KMS-11 (cell line): ENCODE data around the gene NRG2.

Experiments
- H2AFZ ChIP-seq: fragments of 200-600 bp; sonication (generic); 2 replicates; pipeline ENCODE4 v1.6.1; 2016; ENCODE audit warnings: antibody characterized with exemption, mixed run types, low read depth
- H3K27ac ChIP-seq: fragments of 200-600 bp; sonication (generic); 2 replicates; pipeline ENCODE4 v1.6.1; 2016; ENCODE audit warnings: mild to moderate bottlenecking, mixed run types
- H3K27me3 ChIP-seq: fragments of 200-600 bp; sonication (generic); 2 replicates; pipeline ENCODE4 v1.6.1; 2017; ENCODE audit warnings: mild to moderate bottlenecking, low read depth, mixed run types, moderate library complexity; ENCODE audit not compliant: insufficient read depth
- H3K36me3 ChIP-seq: fragments of 200-600 bp; sonication (generic); 2 replicates; pipeline ENCODE4 v1.6.1; 2017; ENCODE audit warnings: mild to moderate bottlenecking, mixed run types; ENCODE audit not compliant: insufficient read depth
- H3K4me1 ChIP-seq: fragments of 200-600 bp; sonication (generic); 2 replicates; pipeline ENCODE4 v1.6.1; 2016; ENCODE audit warnings: mild to moderate bottlenecking, low read depth, mixed run types; ENCODE audit not compliant: poor library complexity, severe bottlenecking
- H3K4me2 ChIP-seq: fragments of 200-600 bp; sonication (generic); 2 replicates; pipeline ENCODE4 v1.7.0; 2016; ENCODE audit warnings: mild to moderate bottlenecking, mixed run types
- H3K4me3 ChIP-seq: fragments of 200-600 bp; sonication (generic); IDR thresholded peaks from 2 replicates; pipeline ENCODE4 v1.6.1; 2017; ENCODE audit warnings: low read depth, low read length, mixed read lengths; ENCODE audit not compliant: insufficient read depth
- H3K79me2 ChIP-seq: fragments of 200-600 bp; sonication (generic); 2 replicates; pipeline ENCODE4 v1.6.1; 2016; ENCODE audit warnings: low read depth, mixed run types; ENCODE audit not compliant: insufficient read depth
- H3K9ac ChIP-seq: fragments of 200-600 bp; sonication (generic); 2 replicates; pipeline ENCODE4 v1.6.1; 2016; ENCODE audit warnings: mild to moderate bottlenecking, mixed run types
- H4K20me1 ChIP-seq: fragments of 200-600 bp; sonication (generic); 2 replicates; pipeline ENCODE4 v1.6.1; 2016; ENCODE audit warnings: mild to moderate bottlenecking, mixed run types; ENCODE audit not compliant: insufficient read depth
- CTCF ChIP-seq: fragments of 200-600 bp; sonication (generic); conservative IDR thresholded peaks from 2 replicates; pipeline ENCODE4 v1.6.1; 2017; ENCODE audit warnings: low read depth, mild to moderate bottlenecking, antibody characterized with exemption, low read length, moderate library complexity, mixed read lengths

NRG2 gene

GRCh38 chr5:139867581-139867980 lies 175.5 kb downstream of the NRG2 start:
- no peaks in the 10 kb centered on the region for H3K27me3 ChIP-seq
- H3K9ac ChIP-seq: no peak overlapping the region
- H3K36me3 ChIP-seq: no peaks in the 10 kb centered on the region
- H3K79me2 ChIP-seq: no peaks in the 10 kb centered on the region
- no peak overlapping the region for H2AFZ ChIP-seq
- no peak overlapping the region for H3K4me2 ChIP-seq
- no peaks in the 10 kb centered on the region for H3K4me1 ChIP-seq
- no peak for TF ChIP-seq CTCF
- H4K20me1 ChIP-seq: no peaks in the 10 kb centered on the region
- H3K27ac ChIP-seq: no peak overlapping the region
- no peak overlapping the region for H3K4me3 ChIP-seq

GRCh38 chr5:139867109-139867508 lies 176.0 kb downstream of the NRG2 start:
- no peaks in the 10 kb centered on the region for H3K4me1 ChIP-seq
- no peaks in the 10 kb centered on the region for H3K79me2 ChIP-seq
- H3K27ac ChIP-seq: no peak overlapping the region
- H3K9ac ChIP-seq: no peak overlapping the region
- H3K27me3 ChIP-seq: no peaks in the 10 kb centered on the region
- TF ChIP-seq CTCF: no peak
- H2AFZ ChIP-seq: no peak overlapping the region
- no peak overlapping the region for H3K4me2 ChIP-seq
- no peak overlapping the region for H3K4me3 ChIP-seq
- H4K20me1 ChIP-seq: no peaks in the 10 kb centered on the region
- no peaks in the 10 kb centered on the region for H3K36me3 ChIP-seq

GRCh38 chr5:139864716-139865483 lies 178.2 kb downstream of the NRG2 start:
- TF ChIP-seq CTCF: no peak
- Histone ChIP-seq H3K79me2 (no peaks in the 10 kb centered on the region), H4K20me1 (no peaks in the 10 kb centered on the region), H3K9ac (no peak overlapping the region), H3K27me3 (no peaks in the 10 kb centered on the region), H3K36me3 (no peaks in the 10 kb centered on the region), H2AFZ (no peak overlapping the region), H3K4me1 (no peaks in the 10 kb centered on the region), H3K4me3 (no peak overlapping the region), H3K4me2 (no peak overlapping the region), H3K27ac (no peak overlapping the region)

- Histone ChIP-seq H3K9ac (no peak overlapping the region), H3K27me3 (no peaks in the 10 kb centered on the region), H3K4me3 (no peak overlapping the region), H2AFZ (no peak overlapping the region), H3K36me3 (no peaks in the 10 kb centered on the region), H3K79me2 (no peaks in the 10 kb centered on the region), H3K4me1 (no peaks in the 10 kb centered on the region), H4K20me1 (no peaks in the 10 kb centered on the region), H3K4me2 (no peak overlapping the region), H3K27ac (no peak overlapping the region)
- TF ChIP-seq CTCF: peak; percentile 83
Measured at GRCh38 chr5:139863855-139864558, 179.1 kb downstream of the NRG2 start.
